HG02840 (cell line): ENCODE results near the gene MICALL1.
A peak's percentile ranks its signal among the peaks of the same experiment; 100 is the strongest.
"Not testable (repeated sequence)": the region's sequence is repeated elsewhere in the genome, so short reads cannot be mapped to it uniquely, and the experiment has no call there.

Experiments used
- ATAC-seq: cut with Tn5 transposase; IDR thresholded peaks from one replicate; pipeline ENCODE4 v1.9.1; 2021; ENCODE audit warnings: mild to moderate bottlenecking, moderate library complexity, moderate number of reproducible peaks; ENCODE audit not compliant: unreplicated experiment, low FRiP score

The MICALL1 gene

GRCh38 chr22:37953437-37954179, 47.5 kb downstream of the MICALL1 start, which contains the start of the genes C22orf23 and POLR2F:
C22orf23 (minus strand) TSS chr22:37953601; CDS start chr22:37953149, 452 bp downstream.
POLR2F (plus strand) TSS chr22:37953699; CDS start chr22:37953788, 89 bp downstream.
- peak; percentile 90 for ATAC-seq

GRCh38 chr22:37954686-37955085, 48.6 kb downstream of the MICALL1 start:
- no peak for ATAC-seq

- not testable (repeated sequence) for ATAC-seq
Observed at GRCh38 chr22:37955825-37956397, 49.8 kb downstream of the MICALL1 start.

GRCh38 chr22:37957232-37957631, 51.1 kb downstream of the MICALL1 start:
- no peak for ATAC-seq

GRCh38 chr22:37959231-37959825, 53.2 kb downstream of the MICALL1 start:
- no peak for ATAC-seq

- ATAC-seq: no peak
Observed at GRCh38 chr22:37961062-37961461, 55.0 kb downstream of the MICALL1 start.

GRCh38 chr22:37965940-37966664, 60.0 kb downstream of the MICALL1 start:
- no peak for ATAC-seq

GRCh38 chr22:37967147-37967546, 61.0 kb downstream of the MICALL1 start:
- no peak for ATAC-seq

- ATAC-seq: no peak
Observed at GRCh38 chr22:37967637-37968451, 61.7 kb downstream of the MICALL1 start.

GRCh38 chr22:37968452-37969251, 62.6 kb downstream of the MICALL1 start:
- ATAC-seq: no peak

GRCh38 chr22:37970864-37971263, 64.8 kb downstream of the MICALL1 start:
- no peak for ATAC-seq

GRCh38 chr22:37971475-37972434, 65.7 kb downstream of the MICALL1 start:
- ATAC-seq: no peak

GRCh38 chr22:37972527-37972926, 66.4 kb downstream of the MICALL1 start:
- no peak for ATAC-seq

GRCh38 chr22:37973271-37974170, 67.4 kb downstream of the MICALL1 start:
- no peak for ATAC-seq

GRCh38 chr22:37975153-37975552, 69.1 kb downstream of the MICALL1 start:
- no peak for ATAC-seq

GRCh38 chr22:37976022-37976421, 69.9 kb downstream of the MICALL1 start:
- not testable (repeated sequence) for ATAC-seq

- no peak for ATAC-seq
Observed at GRCh38 chr22:37976547-37976946, 70.5 kb downstream of the MICALL1 start.
